Osteoblast (primary cell): ENCODE results near the gene IGF2. TPM values are rescaled to one million over a fixed set of nuclear protein-coding genes. Genes with fewer than 3 reads are reported as not detected.
A peak's percentile ranks its signal among the peaks of the same experiment; 100 is the strongest.

ENCODE experiments used
- DNase-seq: peaks from one replicate; pipeline ENCODE4 v3.0.0; 2011; ENCODE audit warnings: low spot score, mixed read lengths; ENCODE audit not compliant: insufficient read length; ENCODE audit errors: missing footprints
- H2AFZ ChIP-seq: 2 replicates; pipeline ENCODE4 v1.6.0; 2011; ENCODE audit warnings: mild to moderate bottlenecking, low read length
- H3K27ac ChIP-seq: 2 replicates; pipeline ENCODE4 v1.5.1; 2011; ENCODE audit warnings: mild to moderate bottlenecking, low read depth, low read length, moderate library complexity
- H3K27me3 ChIP-seq: 2 replicates; pipeline ENCODE4 v1.6.0; 2012; ENCODE audit warnings: mild to moderate bottlenecking, control low read depth, inconsistent platforms, low read length, moderate library complexity; ENCODE audit not compliant: insufficient read depth
- H3K36me3 ChIP-seq: 2 replicates; pipeline ENCODE4 v1.5.1; 2011; ENCODE audit warnings: mild to moderate bottlenecking, low read length, control low read depth, moderate library complexity; ENCODE audit not compliant: insufficient read depth
- H3K4me1 ChIP-seq: 2 replicates; pipeline ENCODE4 v1.5.1; 2011; ENCODE audit warnings: mild to moderate bottlenecking, low read length, control low read depth, moderate library complexity; ENCODE audit not compliant: insufficient read depth
- H3K4me2 ChIP-seq: 2 replicates; pipeline ENCODE4 v1.6.0; 2011; ENCODE audit warnings: mild to moderate bottlenecking, low read length; ENCODE audit not compliant: insufficient read depth
- H3K4me3 ChIP-seq: fragments of 200-600 bp; sonication (generic); 3 replicates; pipeline ENCODE4 v1.5.1; 2012; ENCODE audit warnings: mild to moderate bottlenecking, low read length, inconsistent platforms; ENCODE audit not compliant: insufficient read depth
- H3K79me2 ChIP-seq: 2 replicates; pipeline ENCODE4 v1.6.0; 2012; ENCODE audit warnings: mild to moderate bottlenecking, low read length, control low read depth, inconsistent platforms; ENCODE audit not compliant: insufficient read depth
- H3K9me3 ChIP-seq: 2 replicates; pipeline ENCODE4 v1.5.1; 2011; ENCODE audit warnings: low read depth, low read length, control low read depth
- H4K20me1 ChIP-seq: 2 replicates; pipeline ENCODE4 v1.6.0; 2012; ENCODE audit warnings: mild to moderate bottlenecking, low read length, control low read depth; ENCODE audit not compliant: insufficient read depth
- total RNA-seq: library from RNA; depleted of rRNA; stranded (reverse); fragments of >200 nt; gene quantifications from 2 replicates; pipeline ENCODE4 v1.2.3, GENCODE V29; 2012
- TF ChIP-seq, protein P1 (sequence below): IDR thresholded peaks from 2 replicates; pipeline ENCODE4 v1.5.1; 2011; ENCODE audit warnings: mild to moderate bottlenecking, low read depth, low read length, moderate library complexity; ENCODE audit errors: extremely low read depth

Gene IGF2
- total RNA-seq, 1 donor, result 68.8 TPM

DNA sequence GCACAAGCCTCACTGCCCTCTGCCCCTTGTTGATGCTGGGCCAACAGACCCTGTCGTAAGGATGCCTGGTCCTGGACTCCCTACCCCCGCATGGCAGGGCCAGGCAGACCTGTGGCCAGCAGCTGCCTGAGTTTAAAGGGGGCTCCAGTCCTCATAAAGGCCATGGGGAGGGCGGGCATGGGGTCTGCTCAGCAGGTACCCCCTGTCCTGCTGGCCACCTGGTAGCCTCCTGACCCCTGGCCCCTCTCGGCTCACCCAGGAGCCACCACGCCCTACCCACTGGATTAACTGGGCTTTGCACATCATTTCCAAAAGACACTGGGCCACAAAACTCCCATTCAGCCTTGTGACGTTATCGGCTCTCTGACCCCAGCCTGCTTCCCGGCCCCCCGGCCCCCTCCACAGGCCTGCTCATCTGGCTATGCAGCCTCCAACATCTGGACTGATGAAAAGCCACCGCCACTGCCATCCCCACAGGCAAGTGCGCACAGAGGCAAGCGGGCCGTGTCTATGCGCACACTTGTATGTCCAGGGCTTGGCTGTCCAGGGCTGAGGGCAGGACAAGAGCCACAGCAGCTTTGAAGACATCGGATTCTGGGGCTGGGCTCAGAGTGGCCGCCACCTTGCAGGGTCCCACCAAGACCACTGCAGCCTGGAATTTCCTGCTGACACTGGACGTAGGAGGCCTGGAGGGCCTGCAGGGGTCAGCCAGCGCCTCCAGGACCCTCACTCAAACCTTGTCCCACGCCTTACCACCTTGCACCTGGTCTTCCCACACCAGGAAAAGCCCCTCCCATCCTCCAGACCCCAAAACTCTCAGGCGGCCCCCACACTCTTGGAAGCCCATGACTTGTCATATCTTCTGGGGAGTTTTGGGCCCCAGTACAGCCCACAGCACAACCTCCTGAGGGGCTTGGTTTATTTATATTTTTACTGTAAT lies 48.7 kb downstream of the IGF2 start:
- no peak overlapping the region for H3K4me3 ChIP-seq
- H4K20me1 ChIP-seq, result no peaks in the 10 kb centered on the region
- DNase-seq, result peak; percentile 67
- no peaks in the 10 kb centered on the region for H3K27me3 ChIP-seq
- H3K4me2 ChIP-seq, result no peak overlapping the region
- no peaks in the 10 kb centered on the region for H3K9me3 ChIP-seq
- no peaks in the 10 kb centered on the region for H3K79me2 ChIP-seq
- no peak overlapping the region for H2AFZ ChIP-seq
- H3K4me1 ChIP-seq, result peaks cover 25% of the 10 kb centered on the region
- TF ChIP-seq, protein P1, sequence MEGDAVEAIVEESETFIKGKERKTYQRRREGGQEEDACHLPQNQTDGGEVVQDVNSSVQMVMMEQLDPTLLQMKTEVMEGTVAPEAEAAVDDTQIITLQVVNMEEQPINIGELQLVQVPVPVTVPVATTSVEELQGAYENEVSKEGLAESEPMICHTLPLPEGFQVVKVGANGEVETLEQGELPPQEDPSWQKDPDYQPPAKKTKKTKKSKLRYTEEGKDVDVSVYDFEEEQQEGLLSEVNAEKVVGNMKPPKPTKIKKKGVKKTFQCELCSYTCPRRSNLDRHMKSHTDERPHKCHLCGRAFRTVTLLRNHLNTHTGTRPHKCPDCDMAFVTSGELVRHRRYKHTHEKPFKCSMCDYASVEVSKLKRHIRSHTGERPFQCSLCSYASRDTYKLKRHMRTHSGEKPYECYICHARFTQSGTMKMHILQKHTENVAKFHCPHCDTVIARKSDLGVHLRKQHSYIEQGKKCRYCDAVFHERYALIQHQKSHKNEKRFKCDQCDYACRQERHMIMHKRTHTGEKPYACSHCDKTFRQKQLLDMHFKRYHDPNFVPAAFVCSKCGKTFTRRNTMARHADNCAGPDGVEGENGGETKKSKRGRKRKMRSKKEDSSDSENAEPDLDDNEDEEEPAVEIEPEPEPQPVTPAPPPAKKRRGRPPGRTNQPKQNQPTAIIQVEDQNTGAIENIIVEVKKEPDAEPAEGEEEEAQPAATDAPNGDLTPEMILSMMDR, result no peak
- no peak overlapping the region for H3K27ac ChIP-seq
- no peaks in the 10 kb centered on the region for H3K36me3 ChIP-seq

DNA sequence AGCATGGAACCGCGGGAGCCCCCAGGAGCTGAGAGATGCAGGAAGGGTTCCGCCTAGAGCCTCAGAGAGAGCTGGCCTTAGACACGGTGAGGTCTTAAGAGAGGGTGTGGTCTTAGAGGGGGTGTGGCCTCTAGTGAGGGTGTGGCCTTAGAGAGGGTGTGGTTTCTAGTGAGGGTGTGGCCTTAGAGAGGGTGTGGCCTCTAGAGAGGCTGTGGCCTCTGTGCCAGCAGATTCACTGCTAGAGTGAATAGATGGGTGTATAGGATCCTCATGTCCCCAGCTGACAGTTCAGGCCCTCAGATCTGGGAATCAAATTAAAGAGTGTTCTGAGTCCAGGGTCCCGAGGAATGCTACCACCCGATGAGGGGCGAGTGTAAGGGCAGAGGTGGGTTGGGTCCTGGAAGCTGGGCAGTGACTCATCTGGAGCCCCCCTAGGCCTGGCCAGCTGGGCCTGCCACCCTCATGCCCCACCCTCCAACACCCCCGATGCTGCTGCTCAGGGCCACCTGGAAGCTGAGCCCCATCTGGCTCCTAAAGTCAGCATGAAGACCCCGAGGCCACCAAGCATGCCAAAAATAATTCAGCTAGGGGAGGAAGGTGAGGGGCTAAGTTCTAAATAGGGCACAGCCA lies 49.5 kb downstream of the IGF2 start:
- Histone ChIP-seq H3K9me3 (peaks cover 3% of the 10 kb centered on the region), H3K27ac (no peak overlapping the region), H3K79me2 (no peaks in the 10 kb centered on the region), H2AFZ (no peak overlapping the region), H4K20me1 (no peaks in the 10 kb centered on the region), H3K27me3 (no peaks in the 10 kb centered on the region), H3K4me1 (peaks cover 17% of the 10 kb centered on the region), H3K4me3 (no peak overlapping the region), H3K36me3 (no peaks in the 10 kb centered on the region), H3K4me2 (no peak overlapping the region)
- TF ChIP-seq, protein P1, result no peak
- peak; percentile 90 for DNase-seq

DNA sequence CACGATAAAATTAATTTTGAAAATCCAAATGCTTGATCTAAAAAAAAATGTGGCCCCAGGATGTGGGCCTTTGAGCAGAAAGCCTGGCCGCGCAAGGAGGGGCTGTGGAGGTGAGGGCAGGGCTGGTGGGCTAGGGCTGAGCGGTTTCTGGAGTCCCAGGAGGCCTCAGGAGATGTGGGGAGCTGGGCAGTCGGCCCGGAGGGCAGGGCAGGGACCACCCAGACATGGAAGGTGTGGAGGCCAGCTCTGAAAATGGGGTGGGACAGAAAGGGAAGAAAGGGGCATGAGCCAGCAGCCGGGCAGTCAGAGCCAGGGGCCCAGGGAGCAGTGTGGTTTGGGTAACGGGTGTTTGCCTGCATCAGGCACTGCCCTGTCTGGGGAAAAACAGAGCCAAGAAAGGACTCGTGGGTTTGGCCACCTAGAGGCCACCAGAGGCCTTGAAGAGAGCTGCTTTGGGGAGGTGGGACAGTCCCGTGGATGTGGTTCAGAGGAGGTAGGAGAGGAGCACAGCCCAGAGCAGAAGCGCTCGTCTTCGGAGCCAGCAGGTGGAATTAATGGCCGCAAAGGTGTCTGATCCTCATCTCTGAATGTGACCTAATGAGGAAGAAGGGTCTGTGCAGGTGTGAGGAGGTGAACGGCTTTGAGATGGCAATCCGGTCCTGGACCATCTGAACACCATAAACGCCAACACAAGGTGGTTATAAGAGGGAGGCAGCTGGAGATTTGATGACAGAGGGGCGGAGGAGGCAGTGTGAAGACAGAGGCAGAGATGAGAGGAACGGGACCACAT lies 50.2 kb downstream of the IGF2 start:
- H3K4me3 ChIP-seq, result no peak overlapping the region
- no peak overlapping the region for H2AFZ ChIP-seq
- TF ChIP-seq, protein P1, result peak; percentile 24
- H3K27me3 ChIP-seq, result no peaks in the 10 kb centered on the region
- no peak overlapping the region for H3K4me2 ChIP-seq
- DNase-seq, result peak; percentile 84
- H3K4me1 ChIP-seq, result peaks cover 10% of the 10 kb centered on the region
- H4K20me1 ChIP-seq, result no peaks in the 10 kb centered on the region
- H3K27ac ChIP-seq, result no peak overlapping the region
- no peaks in the 10 kb centered on the region for H3K79me2 ChIP-seq
- no peaks in the 10 kb centered on the region for H3K36me3 ChIP-seq
- peaks cover 7% of the 10 kb centered on the region for H3K9me3 ChIP-seq

DNA sequence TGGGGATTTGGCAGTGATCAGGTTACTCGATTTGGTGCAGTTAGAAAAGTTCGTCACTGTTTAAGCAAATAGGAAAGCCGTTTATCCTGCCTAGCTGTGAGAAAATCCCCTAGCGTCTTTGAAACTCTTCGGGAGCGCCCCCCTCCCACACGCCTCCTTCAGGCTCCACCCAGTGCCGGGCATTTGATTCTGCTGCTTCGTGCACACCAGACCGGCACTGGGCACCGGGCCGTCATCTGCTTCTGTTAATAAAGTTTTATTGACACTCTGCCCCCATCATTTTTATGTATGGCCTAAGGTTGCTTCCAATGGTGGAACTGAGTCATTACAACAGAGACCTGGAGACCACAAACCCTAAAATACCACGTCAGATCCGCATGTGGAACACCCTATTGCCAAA lies 50.9 kb downstream of the IGF2 start:
- Histone ChIP-seq H3K9me3 (peaks cover 9% of the 10 kb centered on the region), H3K4me2 (no peak overlapping the region), H2AFZ (no peak overlapping the region), H3K27me3 (no peaks in the 10 kb centered on the region), H3K4me3 (no peak overlapping the region), H3K36me3 (no peaks in the 10 kb centered on the region), H3K27ac (no peak overlapping the region), H3K4me1 (peaks cover 4% of the 10 kb centered on the region), H3K79me2 (no peaks in the 10 kb centered on the region), H4K20me1 (no peaks in the 10 kb centered on the region)
- DNase-seq, result peak; percentile 72
- TF ChIP-seq, protein P1, result no peak
